HG03439 (cell line): ENCODE results near the gene ZNF418.
"Not testable (repeated sequence)": the region's sequence is repeated elsewhere in the genome, so short reads cannot be mapped to it uniquely, and the experiment has no call there.

ENCODE experiments used
- ATAC-seq: cut with Tn5 transposase; IDR thresholded peaks from one replicate; pipeline ENCODE4 v1.9.1; 2021; ENCODE audit warnings: mild to moderate bottlenecking, moderate library complexity; ENCODE audit not compliant: unreplicated experiment

ZNF418 gene

GRCh38 chr19:57890706-57891105 lies 44.5 kb downstream of the ZNF418 start:
- not testable (repeated sequence) for ATAC-seq

- ATAC-seq, result no peak
Measured at GRCh38 chr19:57888560-57889231, 46.5 kb downstream of the ZNF418 start, which contains the start of gene ZNF814. Gene ZNF814 (minus strand): TSS chr19:57889037. CDS start chr19:57888802, 235 bp downstream.

- no peak for ATAC-seq
Measured at GRCh38 chr19:57888107-57888559, 47.1 kb downstream of the ZNF418 start.

DNA sequence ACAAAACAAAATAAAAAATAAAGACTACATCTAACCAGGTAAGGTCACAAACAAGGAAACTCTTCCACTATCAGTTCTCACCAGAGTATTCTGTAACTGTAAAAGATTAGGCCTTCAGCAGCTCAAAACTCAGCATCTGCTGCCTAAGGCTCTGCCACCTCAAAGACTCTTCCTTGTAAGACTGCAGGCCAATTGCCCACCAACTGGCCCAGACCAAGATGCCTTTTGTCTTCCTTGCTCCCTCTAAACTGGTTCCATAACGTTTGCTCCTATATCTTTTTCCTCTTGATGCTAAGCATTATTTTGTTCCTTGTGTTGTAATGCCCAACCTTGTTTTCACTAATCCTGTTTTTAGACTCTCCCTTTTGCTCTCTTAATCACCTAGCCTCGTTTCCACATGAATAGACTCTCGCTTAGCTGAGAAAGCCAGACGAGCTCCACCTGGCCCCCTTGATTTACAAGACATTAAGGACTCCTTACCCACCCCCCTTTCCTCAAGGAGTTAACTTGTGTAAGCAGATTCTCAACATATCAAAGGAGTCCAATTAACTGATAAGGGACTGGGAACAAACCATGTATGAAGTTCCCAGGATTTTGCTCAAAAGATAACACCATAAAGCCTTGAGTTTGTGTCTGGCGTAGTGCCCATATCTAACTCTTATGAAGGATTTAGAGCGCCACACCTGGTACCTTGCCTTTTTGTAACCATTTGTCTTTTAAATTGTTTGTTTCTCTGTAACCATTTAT lies 47.8 kb downstream of the ZNF418 start:
- ATAC-seq, result no peak

- ATAC-seq, result no peak
Measured at GRCh38 chr19:57886046-57886445, 49.2 kb downstream of the ZNF418 start.

DNA sequence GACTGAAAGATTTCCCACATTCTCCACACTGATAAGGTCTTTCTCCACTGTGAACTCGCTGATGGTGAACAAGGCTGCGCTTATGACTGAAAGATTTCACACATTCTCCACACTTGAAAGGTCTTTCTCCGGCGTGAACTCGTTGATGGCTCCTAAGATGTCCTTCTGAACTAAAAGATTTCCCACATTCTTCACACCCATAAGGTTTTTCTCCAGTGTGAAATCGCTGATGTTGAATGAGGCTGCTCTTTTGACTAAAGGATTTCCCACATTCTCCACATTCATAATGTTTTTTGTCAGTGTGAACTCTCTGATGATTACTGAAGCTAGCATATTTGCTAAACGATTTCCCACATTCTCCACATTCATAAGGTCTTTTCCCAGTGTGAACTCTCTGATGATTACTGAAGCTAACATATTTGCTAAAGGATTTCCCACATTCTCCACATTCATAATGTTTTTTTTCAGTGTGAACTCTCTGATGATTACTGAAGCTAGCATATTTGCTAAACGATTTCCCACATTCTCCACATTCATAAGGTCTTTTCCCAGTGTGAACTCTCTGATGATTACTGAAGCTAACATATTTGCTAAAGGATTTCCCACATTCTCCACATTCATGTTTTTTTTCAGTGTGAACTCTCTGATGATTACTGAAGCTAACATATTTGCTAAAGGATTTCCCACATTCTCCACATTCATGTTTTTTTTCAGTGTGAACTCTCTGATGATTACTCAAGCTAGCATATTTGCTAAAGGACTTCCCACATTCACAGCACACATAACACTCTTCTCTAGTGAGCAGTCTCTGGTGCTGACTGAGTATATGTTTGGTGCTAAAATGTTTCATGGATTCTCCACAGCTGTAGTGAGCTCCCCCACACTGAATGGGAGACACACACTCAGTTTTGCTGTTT lies 61.1 kb downstream of the ZNF418 start:
- ATAC-seq, result not testable (repeated sequence)

- ATAC-seq, result no peak
Measured at GRCh38 chr19:57872450-57872849, 62.8 kb downstream of the ZNF418 start.
